GM21576 (cell line): ENCODE data around the gene LHPP.

Experiments
- ATAC-seq: cut with Tn5 transposase; IDR thresholded peaks from one replicate; pipeline ENCODE4 v1.9.1; 2021; ENCODE audit warnings: mild to moderate bottlenecking, moderate library complexity; ENCODE audit not compliant: unreplicated experiment

LHPP gene

DNA sequence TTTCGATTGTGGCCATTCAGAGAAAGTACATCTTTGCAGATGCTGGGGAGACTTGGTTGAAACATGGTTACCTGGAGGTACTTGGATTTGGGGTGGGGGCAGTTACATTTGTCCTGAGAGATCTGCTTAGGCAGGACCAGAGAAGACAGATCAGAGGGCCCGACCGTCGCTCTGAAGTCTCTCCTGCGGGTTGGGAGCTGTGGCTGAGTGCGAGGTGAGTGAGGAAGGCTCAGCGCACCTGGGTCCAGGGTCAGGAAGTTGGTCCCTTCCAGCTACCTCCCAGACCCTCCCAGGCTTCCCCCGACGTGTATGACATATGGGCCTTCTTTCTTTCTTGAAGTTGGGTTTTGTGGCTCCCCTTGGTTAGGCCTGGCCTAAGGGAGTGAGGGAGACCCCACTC, 56.3 kb downstream of the LHPP start:
- no peak for ATAC-seq

GRCh38 chr10:124518366-124518765, 56.7 kb downstream of the LHPP start:
- no peak for ATAC-seq

- ATAC-seq: no peak
Observed at GRCh38 chr10:124520558-124521428, 59.2 kb downstream of the LHPP start.

DNA sequence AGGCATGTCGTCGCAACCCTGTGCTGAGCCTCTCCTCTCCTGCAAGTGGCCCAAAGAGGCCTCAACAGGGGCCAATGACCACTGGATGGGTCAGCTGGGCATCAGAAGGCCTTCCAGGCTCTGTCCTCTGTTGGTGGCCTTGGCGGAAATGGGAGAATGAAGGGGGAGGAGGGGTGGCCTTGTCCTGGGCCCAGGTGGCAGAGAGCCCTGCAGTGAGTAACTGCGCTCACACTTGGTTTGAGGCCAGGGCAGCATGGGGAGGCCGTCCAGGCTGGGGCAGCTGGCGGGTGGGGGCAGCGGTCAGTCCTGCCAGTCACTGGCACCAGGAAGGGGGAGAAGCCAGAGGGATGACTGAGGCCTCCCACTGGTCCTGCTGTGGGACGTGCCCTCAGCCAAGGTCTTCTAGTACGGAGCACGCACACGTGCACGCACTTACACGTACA, 59.8 kb downstream of the LHPP start:
- no peak for ATAC-seq

GRCh38 chr10:124522131-124522932, 60.7 kb downstream of the LHPP start:
- ATAC-seq: no peak

- ATAC-seq: no peak
Observed at GRCh38 chr10:124522933-124523871, 61.6 kb downstream of the LHPP start.

DNA sequence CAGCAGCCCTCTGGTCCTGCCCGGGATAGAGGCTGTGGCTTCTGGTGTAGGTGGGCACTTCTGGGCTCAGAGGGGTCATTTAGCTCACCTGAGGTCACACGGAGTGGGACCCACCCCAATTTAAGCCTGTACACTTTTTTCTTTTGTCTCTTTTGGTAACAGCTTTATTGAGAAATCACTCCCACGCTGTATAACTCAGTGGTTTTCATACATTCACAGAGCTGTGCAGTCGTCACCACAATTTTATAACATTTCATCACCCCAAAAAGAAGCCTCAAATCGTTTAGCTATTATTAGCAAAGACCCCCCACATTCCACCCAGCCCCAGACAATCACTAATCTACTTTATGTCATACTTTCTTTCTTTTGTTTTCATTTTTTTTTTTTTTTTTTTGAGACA, 62.3 kb downstream of the LHPP start:
- ATAC-seq: no peak

- ATAC-seq: no peak
Observed at GRCh38 chr10:124524991-124525653, 63.5 kb downstream of the LHPP start.

DNA sequence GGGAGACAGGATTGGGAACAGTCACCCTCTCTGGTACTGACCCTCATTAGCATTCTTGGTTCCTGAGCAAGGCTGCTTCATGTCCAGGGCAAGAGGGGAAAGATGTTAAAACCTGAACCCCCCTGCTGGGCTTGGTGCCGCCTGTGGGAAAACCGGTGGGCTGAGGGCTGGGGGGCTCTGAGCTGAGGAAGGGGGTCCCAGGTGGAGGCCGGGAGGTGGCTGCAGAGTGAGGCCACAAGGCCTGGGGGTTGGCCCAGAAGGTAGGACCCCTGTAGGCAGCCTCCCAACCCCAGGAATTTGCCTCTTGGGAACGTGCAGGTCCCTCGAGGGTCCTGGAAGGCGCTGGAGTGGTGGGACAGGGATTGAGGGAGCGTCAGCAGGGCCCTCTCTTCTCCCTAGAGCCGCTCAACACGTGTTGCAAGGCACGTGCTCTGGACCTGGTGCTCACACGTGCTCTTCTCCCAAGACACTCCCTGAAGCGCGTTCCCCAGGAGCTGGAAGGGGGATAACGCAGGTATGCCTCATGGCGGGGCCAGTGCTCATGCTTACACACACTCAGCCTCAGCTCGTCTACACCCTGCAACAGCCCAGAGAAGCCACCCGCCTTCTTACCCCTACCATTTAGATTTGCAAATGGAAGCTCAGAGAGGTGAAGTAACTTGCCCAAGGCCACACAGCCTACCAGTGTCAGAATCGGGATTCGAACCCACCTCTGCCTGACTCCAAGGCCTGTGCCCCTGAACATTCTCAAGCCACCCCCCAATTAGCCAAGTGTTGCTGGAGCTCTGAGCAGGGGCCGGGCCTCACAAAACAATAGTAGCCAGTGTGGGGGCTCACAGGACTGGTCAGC, 64.4 kb downstream of the LHPP start:
- no peak for ATAC-seq

DNA sequence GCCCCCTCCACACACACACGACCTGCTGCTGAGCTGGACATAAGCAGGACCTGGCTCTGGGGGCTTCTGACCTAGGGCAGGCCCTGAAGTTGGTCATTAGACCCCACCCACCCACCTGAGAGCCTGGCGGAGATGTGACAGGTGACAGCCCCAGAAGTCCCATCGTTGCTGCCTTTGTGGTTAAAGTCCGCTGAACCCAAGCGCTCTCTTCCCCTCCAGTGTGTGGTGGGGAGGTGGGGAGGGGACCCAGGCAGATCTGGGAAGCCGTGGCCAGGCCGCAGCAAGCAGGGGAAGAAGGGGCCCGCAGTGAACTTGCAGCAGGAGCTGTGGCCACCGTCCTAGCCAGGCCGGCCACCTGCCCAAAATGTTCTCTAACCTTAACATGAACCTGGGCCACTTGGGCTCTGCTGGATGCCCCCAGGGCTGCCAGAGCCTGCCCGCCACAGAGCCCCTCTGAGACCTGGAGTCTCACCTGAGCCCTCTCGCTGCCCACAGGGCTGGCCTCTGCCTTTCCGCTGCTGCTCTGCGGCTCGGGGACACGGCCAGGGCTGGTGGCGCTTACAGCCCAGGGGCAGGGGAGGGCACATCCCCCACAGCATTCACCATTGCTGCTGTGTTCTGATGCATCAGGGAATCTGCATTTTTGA, 65.1 kb downstream of the LHPP start:
- no peak for ATAC-seq

DNA sequence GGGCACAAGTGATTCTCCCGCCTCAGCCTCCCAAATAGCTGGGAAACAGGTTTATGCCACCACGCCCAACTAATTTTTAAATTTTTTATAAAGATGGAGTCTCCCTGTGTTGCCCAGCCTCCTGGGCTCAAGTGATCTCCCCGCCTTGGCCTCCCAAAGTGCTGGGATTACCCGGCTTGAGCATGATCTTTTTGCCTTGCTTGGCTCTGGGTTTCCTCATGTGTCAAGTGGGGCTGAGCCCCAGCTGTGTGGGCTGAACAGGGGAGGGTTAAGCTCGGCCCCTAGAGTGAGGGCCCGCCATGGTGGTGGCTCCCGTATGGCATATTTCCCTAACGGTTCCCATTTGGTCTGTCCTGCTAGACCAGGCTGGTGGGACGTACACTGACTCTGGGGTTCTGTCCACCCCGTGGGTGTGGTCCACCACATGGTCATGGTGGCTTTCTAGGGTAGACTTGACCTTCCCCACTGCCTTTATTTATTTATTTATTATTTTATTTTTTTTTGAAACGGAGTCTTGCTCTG, 66.3 kb downstream of the LHPP start:
- ATAC-seq: no peak

GRCh38 chr10:124529661-124530214, 68.1 kb downstream of the LHPP start:
- no peak for ATAC-seq

- peak; percentile 89 for ATAC-seq
Observed at GRCh38 chr10:124530215-124530665, 68.6 kb downstream of the LHPP start.

- ATAC-seq: no peak
Observed at GRCh38 chr10:124530816-124531215, 69.2 kb downstream of the LHPP start.

DNA sequence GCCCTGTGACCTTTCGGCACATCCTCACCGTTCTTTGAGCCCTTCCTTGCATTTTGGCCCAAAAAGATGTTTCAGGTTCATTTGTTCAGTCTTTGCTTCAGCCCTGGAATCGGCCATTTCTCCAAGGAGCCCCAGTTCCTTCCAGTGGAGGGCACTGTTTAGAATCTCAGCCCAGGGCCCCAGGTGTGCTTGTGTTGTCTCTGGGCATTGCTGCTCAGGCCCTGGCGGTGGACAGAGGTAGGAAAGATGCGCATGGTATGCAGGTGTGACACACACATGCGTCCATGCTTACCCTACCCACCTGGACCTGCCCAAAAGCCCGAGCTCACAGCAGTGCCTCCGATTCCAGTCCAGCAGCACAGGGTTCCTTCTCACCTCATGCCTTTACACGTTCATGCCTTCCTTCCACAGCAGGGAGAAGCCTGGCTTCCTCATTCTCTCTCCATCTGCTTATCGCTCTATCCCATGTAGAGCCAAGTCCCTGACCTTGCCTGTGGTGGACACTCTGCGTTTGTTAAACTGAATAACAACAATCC, 70.6 kb downstream of the LHPP start:
- no peak for ATAC-seq

DNA sequence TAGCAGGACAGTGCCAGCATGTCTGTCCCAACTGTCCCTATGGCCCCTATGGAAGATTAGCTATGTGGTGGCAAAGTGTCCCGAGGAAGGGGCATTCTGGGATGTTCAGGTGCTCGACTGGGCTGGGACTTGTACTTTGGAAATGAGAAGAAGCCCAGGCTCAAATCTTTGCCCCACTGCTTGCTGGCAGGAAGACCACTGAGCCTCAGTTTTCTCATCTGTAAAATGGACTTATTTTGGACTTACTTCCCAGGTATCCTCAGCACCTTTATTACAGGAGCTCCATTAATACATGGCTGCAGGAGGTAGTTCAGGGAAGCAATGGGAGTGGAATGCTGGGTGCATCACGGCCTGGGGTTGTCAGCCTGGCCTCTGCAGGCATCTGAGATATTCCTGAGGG, 71.2 kb downstream of the LHPP start:
- ATAC-seq: no peak

GRCh38 chr10:124533266-124533665, 71.6 kb downstream of the LHPP start:
- no peak for ATAC-seq

- ATAC-seq: no peak
Observed at GRCh38 chr10:124534231-124534798, 72.7 kb downstream of the LHPP start.
